ENCODE results near the gene TPO. TPM values are rescaled to one million over a fixed set of nuclear protein-coding genes. Genes with fewer than 3 reads are reported as not detected.
A peak's percentile ranks its signal among the peaks of the same experiment; 100 is the strongest.

Gene TPO
- total RNA-seq, 1 experiment from 2014 or later, result not detected

DNA sequence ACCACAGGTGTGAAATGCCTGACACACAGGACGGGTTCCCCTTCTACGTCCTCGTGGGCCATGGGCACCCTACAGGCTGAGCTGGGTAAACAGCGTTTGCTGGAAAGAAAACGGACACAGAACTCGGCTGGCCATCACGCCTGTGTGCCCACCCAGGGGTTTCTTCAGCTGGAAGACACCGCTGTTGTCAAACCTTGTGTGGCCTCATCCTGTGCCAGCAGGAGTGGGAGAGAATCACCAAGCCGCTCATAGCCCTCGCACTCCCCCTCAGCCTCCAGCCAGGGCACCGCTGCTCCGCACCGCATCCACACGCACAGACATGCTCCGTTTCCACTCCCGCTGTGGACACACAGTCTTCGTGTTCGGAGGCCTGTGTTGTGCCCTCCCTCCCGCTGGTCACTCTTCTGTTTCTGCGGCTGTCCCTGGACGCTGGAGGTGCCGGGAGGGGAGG, 169.7 kb downstream of the TPO start:
- no peaks in the 10 kb centered on the region for H3K27me3 Mint-ChIP-seq (ENCODE audit: insufficient read depth, unreplicated experiment)
- peaks cover 10% of the 10 kb centered on the region for H3K36me3 Mint-ChIP-seq (ENCODE audit: insufficient read depth, unreplicated experiment)
- TF ChIP-seq, protein P1, sequence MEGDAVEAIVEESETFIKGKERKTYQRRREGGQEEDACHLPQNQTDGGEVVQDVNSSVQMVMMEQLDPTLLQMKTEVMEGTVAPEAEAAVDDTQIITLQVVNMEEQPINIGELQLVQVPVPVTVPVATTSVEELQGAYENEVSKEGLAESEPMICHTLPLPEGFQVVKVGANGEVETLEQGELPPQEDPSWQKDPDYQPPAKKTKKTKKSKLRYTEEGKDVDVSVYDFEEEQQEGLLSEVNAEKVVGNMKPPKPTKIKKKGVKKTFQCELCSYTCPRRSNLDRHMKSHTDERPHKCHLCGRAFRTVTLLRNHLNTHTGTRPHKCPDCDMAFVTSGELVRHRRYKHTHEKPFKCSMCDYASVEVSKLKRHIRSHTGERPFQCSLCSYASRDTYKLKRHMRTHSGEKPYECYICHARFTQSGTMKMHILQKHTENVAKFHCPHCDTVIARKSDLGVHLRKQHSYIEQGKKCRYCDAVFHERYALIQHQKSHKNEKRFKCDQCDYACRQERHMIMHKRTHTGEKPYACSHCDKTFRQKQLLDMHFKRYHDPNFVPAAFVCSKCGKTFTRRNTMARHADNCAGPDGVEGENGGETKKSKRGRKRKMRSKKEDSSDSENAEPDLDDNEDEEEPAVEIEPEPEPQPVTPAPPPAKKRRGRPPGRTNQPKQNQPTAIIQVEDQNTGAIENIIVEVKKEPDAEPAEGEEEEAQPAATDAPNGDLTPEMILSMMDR (IDR thresholded peaks at IDR 0.05; ENCODE audit: unreplicated experiment), result no peak
- peaks cover 21% of the 10 kb centered on the region for H3K4me1 Mint-ChIP-seq (ENCODE audit: insufficient read depth, unreplicated experiment)
- CTCF ChIA-PET, result interaction anchor here (0.6 kb wide), 2 partner anchors 247 to 686 kb away, joined by 3 read pairs; no protein-coding TSS in a partner anchor
- no peak for DNase-seq (ENCODE audit: unreplicated experiment)
- no peak overlapping the region for H3K4me3 Mint-ChIP-seq (ENCODE audit: unreplicated experiment)
- no TSS peak for BruUV-seq (replicated peaks)
- no peaks in the 10 kb centered on the region for H3K9me3 Mint-ChIP-seq (ENCODE audit: unreplicated experiment)
- H3K27ac Mint-ChIP-seq (ENCODE audit: low read depth, unreplicated experiment), result no peak overlapping the region
- POLR2A ChIA-PET, result interaction anchor here (0.6 to 1.6 kb wide), 2 partner anchors 11 to 1167 kb away, joined by 4 read pairs; no protein-coding TSS in a partner anchor
- intact Hi-C loops (cut with micrococcal nuclease), result no loop called here

GRCh38 chr2:1584051-1584531, 170.8 kb downstream of the TPO start:
- Mint-ChIP-seq H3K36me3 (ENCODE audit: insufficient read depth, unreplicated experiment) (peaks cover 7% of the 10 kb centered on the region), H3K4me1 (ENCODE audit: insufficient read depth, unreplicated experiment) (peaks cover 17% of the 10 kb centered on the region), H3K9me3 (ENCODE audit: unreplicated experiment) (no peaks in the 10 kb centered on the region), H3K27me3 (ENCODE audit: insufficient read depth, unreplicated experiment) (no peaks in the 10 kb centered on the region), H3K27ac (ENCODE audit: low read depth, unreplicated experiment) (no peak overlapping the region), H3K4me3 (ENCODE audit: unreplicated experiment) (no peak overlapping the region)
- TF ChIP-seq, protein P1 (IDR thresholded peaks at IDR 0.05; ENCODE audit: unreplicated experiment), result no peak
- POLR2A ChIA-PET, result no interaction called here
- intact Hi-C loops (cut with micrococcal nuclease), result loop anchor here (2.0 kb wide), 1 partner anchor 27 kb away; no protein-coding TSS in a partner anchor
- DNase-seq (ENCODE audit: unreplicated experiment), result no peak
- BruUV-seq (replicated peaks), result no TSS peak
- CTCF ChIA-PET, result interaction anchor here (1.0 kb wide), 1 partner anchor 186 kb away, joined by 3 read pairs; no protein-coding TSS in a partner anchor

- intact Hi-C loops (cut with micrococcal nuclease), result loop anchor here (2.0 kb wide), 1 partner anchor 28 kb away; no protein-coding TSS in a partner anchor
Measured at GRCh38 chr2:1584691-1585485, 171.6 kb downstream of the TPO start.

More at GRCh38 chr2:1584691-1585485, 171.6 kb downstream of the TPO start:
- peak; percentile 34 for DNase-seq (ENCODE audit: unreplicated experiment)
- no TSS peak for BruUV-seq (replicated peaks)
- POLR2A ChIA-PET, result no interaction called here
- Mint-ChIP-seq H3K4me3 (ENCODE audit: unreplicated experiment) (no peak overlapping the region), H3K27ac (ENCODE audit: low read depth, unreplicated experiment) (no peak overlapping the region), H3K9me3 (ENCODE audit: unreplicated experiment) (no peaks in the 10 kb centered on the region), H3K4me1 (ENCODE audit: insufficient read depth, unreplicated experiment) (peaks cover 13% of the 10 kb centered on the region), H3K27me3 (ENCODE audit: insufficient read depth, unreplicated experiment) (no peaks in the 10 kb centered on the region), H3K36me3 (ENCODE audit: insufficient read depth, unreplicated experiment) (peaks cover 5% of the 10 kb centered on the region)
- CTCF ChIA-PET, result interaction anchor here (1.0 kb wide), 1 partner anchor 185 kb away, joined by 3 read pairs; no protein-coding TSS in a partner anchor
- TF ChIP-seq, protein P1 (IDR thresholded peaks at IDR 0.05; ENCODE audit: unreplicated experiment), result peak; percentile 34

Measured in MCF 10A (cell line).